GM12878 (cell line): Measurements from ENCODE around the gene ARHGEF6. TPM values are rescaled to one million over a fixed set of nuclear protein-coding genes. Genes with fewer than 3 reads are reported as not detected.

Source experiments
- ATAC-seq: fragments of 200-7000 bp; cut with Tn5 transposase; 3 replicates; pipeline ENCODE4 v1.9.1; 2020; ENCODE audit warnings: mild to moderate bottlenecking, moderate library complexity
- BruUV-seq: library from RNA; stranded (reverse); fragments of 400-500 nt; replicated peaks from 2 replicates; lab custom pipeline; 2021; lab: Mats Ljungman, UMichigan
- CTCF ChIA-PET: fragments of 300-600 bp; sonication (Branson Sonifier 250); formaldehyde crosslinking; extraction: SDS; loops from one replicate; lab custom pipeline; 2021; ENCODE audit warnings: inconsistent platforms; lab: Yijun Ruan, JAX
- POLR2A ChIA-PET: fragments of 350-600 bp; formaldehyde crosslinking; extraction: SDS; loops from one replicate; lab custom pipeline; 2021; ENCODE audit warnings: inconsistent platforms; lab: Charles Lee
- RAD21 ChIA-PET: fragments of 300-600 bp; sonication (Branson Sonifier 250); formaldehyde crosslinking; loops from one replicate; lab custom pipeline; 2023; ENCODE audit warnings: antibody characterized with exemption; ENCODE audit not compliant: unreplicated experiment; lab: Charles Lee
- SMC1A ChIA-PET: fragments of 300-600 bp; sonication (Branson Sonifier 250); formaldehyde crosslinking; loops from one replicate; lab custom pipeline; 2023; ENCODE audit not compliant: unreplicated experiment, uncharacterized antibody; lab: Charles Lee
- DNase-seq: peaks from one replicate; pipeline ENCODE4 v3.0.0-alpha.2; 2011; ENCODE audit warnings: low read depth, low spot score
- FAIRE-seq: peaks from 3 replicates; lab custom pipeline; 2011; peaks lifted over from hg19 to GRCh38; lab: Jason Lieb, UNC
- H2AFZ ChIP-seq: 2 replicates; pipeline ENCODE4 v1.6.0; 2011; ENCODE audit warnings: low read depth, low read length, control low read depth; ENCODE audit not compliant: control insufficient read depth
- H3K27ac ChIP-seq: 2 replicates; pipeline ENCODE4 v1.5.1; 2011; ENCODE audit warnings: control low read depth; ENCODE audit not compliant: control insufficient read depth, insufficient read depth
- H3K27me3 ChIP-seq, 2 experiments: replicated peaks in 1 of 2; 2 replicates each; pipeline versions ENCODE4 v1.6.0 to v1.6.1; 2011; ENCODE audit warnings: low read length in 1 of 2; ENCODE audit not compliant: control insufficient read depth in 2 of 2, insufficient read depth in 2 of 2
- H3K36me3 ChIP-seq, 2 experiments: 2 replicates each; pipeline ENCODE4 v1.5.1; 2011; ENCODE audit warnings: low read length in 1 of 2; ENCODE audit not compliant: control insufficient read depth in 2 of 2, insufficient read depth in 2 of 2
- H3K4me1 ChIP-seq: 2 replicates; pipeline ENCODE4 v1.6.1; 2011; ENCODE audit warnings: mild to moderate bottlenecking, low read length, moderate library complexity, mixed read lengths; ENCODE audit not compliant: control insufficient read depth, insufficient read depth
- H3K4me2 ChIP-seq: 2 replicates; pipeline ENCODE4 v1.6.0; 2011; ENCODE audit warnings: control low read depth; ENCODE audit not compliant: control insufficient read depth, insufficient read depth
- H3K4me3 ChIP-seq: fragments of 200-600 bp; sonication (generic); 2 replicates; pipeline ENCODE4 v1.5.1; 2016
- H3K79me2 ChIP-seq: 2 replicates; pipeline ENCODE4 v1.6.0; 2011; ENCODE audit warnings: low read length; ENCODE audit not compliant: control insufficient read depth, insufficient read depth
- H3K9ac ChIP-seq: 2 replicates; pipeline ENCODE4 v1.8.0; 2011; ENCODE audit warnings: low read length, control low read depth, mixed read lengths; ENCODE audit not compliant: control insufficient read depth, insufficient read depth
- H3K9me3 ChIP-seq: replicated peaks from 3 replicates; pipeline ENCODE4 v1.5.1; 2011; ENCODE audit warnings: mild to moderate bottlenecking, low read length; ENCODE audit not compliant: control insufficient read depth, insufficient read depth
- H4K20me1 ChIP-seq: 2 replicates; pipeline ENCODE4 v1.6.0; 2011; ENCODE audit not compliant: control insufficient read depth, insufficient read depth
- BHLHE40 ChIP-seq, 2 experiments: fragments of 450-650 bp in 1 of 2; IDR thresholded peaks; 2 replicates each; pipeline ENCODE4 v1.6.1; 2011 to 2017; ENCODE audit warnings: low read depth in 2 of 2, borderline replicate concordance in 1 of 2, improper control_type of control experiment in 1 of 2, low read length in 1 of 2, mild to moderate bottlenecking in 1 of 2
- IKZF2 ChIP-seq, 2 experiments: fragments of 450-650 bp; IDR thresholded peaks; 2 replicates each; pipeline ENCODE4 v1.6.1; 2017; ENCODE audit warnings: mild to moderate bottlenecking in 2 of 2, moderate library complexity in 2 of 2
- NFYA ChIP-seq: IDR thresholded peaks from 2 replicates; pipeline ENCODE4 v1.6.1; 2011; ENCODE audit warnings: low read depth, mild to moderate bottlenecking, low read length, improper control_type of control experiment, borderline replicate concordance
- RB1 ChIP-seq: fragments of 450-650 bp; formaldehyde crosslinking; IDR thresholded peaks from 2 replicates; pipeline ENCODE4 v1.6.1; 2017; ENCODE audit warnings: mild to moderate bottlenecking, borderline replicate concordance
- RUNX3 ChIP-seq: IDR thresholded peaks from 2 replicates; pipeline ENCODE4 v1.6.1; 2012; ENCODE audit warnings: low read length, inconsistent platforms
- STAT1 ChIP-seq: fragments of 450-650 bp; conservative IDR thresholded peaks from 2 replicates; pipeline ENCODE4 v1.6.1; 2014; ENCODE audit warnings: antibody characterized with exemption, mild to moderate bottlenecking
- TARDBP ChIP-seq: IDR thresholded peaks from 2 replicates; pipeline ENCODE4 v1.6.1; 2016; ENCODE audit warnings: borderline replicate concordance
- WGBS: methylation state at CpG from one replicate; pipeline ENCODE4 v1.1.6; 2016; ENCODE audit warnings: low lambda C conversion rate; ENCODE audit not compliant: insufficient replicate concordance, insufficient coverage; ENCODE audit errors: missing lambda C conversion rate; 5-methylcytosine and 5-hydroxymethylcytosine counted together
- in situ Hi-C: fragments of 300-500 bp; cut with MboI; formaldehyde crosslinking; loops from 9 replicates; pipeline ENCODE4 v1.14.3; 2018; ENCODE audit warnings: mixed read lengths
- intact Hi-C: fragments of 100-400 bp; cut with micrococcal nuclease; formaldehyde crosslinking; loops from one replicate; pipeline ENCODE4 v1.14.2; 2022; ENCODE audit not compliant: unreplicated experiment
- polyA plus RNA-seq, 11 experiments: library from polyadenylated mRNA; depleted of rRNA in 4 of 11; unstranded in 6 of 11; stranded (reverse) in 5 of 11; fragments of >200 nt; fragmentation: Nextera tagmentation in 4 of 11; fragmentation: Illumina TruSeq in 1 of 11; extraction: Ambion mirVana in 4 of 11; extraction: Trizol in 1 of 11; gene quantifications; 1 replicate in 1 of 11; 2 replicates in 10 of 11; pipeline versions ENCODE4 v1.2.1 to v1.2.3, GENCODE V29; 2011 to 2016; ENCODE audit warnings: inconsistent platforms in 2 of 11, missing spikeins in 2 of 11, low read depth in 1 of 11
- total RNA-seq, 4 experiments: library from RNA; depleted of rRNA in 3 of 4; stranded (reverse); fragments of >200 nt in 3 of 4; fragmentation: Illumina TruSeq in 1 of 4; extraction: Trizol in 1 of 4; gene quantifications; 2 replicates each; pipeline versions ENCODE4 v1.2.1 to v1.2.3, GENCODE V29; 2013 to 2021
- TF ChIP-seq, protein P1 (sequence below): IDR thresholded peaks from 2 replicates; pipeline ENCODE4 v1.6.1; 2011; ENCODE audit warnings: borderline replicate concordance, low read depth, mild to moderate bottlenecking, moderate library complexity, low read length; ENCODE audit not compliant: insufficient read depth, poor library complexity, severe bottlenecking
- TF ChIP-seq, protein P2 (sequence below): IDR thresholded peaks from 2 replicates; pipeline ENCODE4 v1.6.1; 2012; ENCODE audit warnings: low read length, inconsistent platforms

The ARHGEF6 gene
- total and polyA plus RNA-seq, 10 of the 15 experiments (the other 5 are each of a cell fraction or from before 2014, with no cell fraction given), result 5.4 to 29.7 (median 18.0) TPM

DNA sequence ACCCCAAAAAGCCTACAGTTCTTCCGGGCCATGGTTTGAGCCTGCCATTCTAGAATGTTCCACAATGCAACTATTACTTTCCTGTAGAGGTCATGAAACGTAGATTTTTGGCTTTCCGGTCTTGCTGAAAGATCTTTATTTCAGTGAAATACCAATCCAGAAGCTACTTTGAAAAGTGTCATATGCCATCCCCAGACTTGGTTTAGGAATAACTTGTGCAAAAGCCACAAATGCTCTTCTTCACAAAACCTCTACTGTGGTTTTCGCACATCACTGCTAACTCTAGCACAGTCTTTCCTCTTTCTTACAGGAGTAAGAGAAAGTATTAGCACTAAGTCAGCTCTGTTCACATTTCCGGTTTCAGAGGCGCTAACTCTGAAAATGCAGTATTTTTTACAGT is 145.5 kb downstream of the ARHGEF6 start:
- Histone ChIP-seq H3K79me2 (no peaks in the 10 kb centered on the region), H3K9me3 (no peaks in the 10 kb centered on the region), H3K9ac (no peak overlapping the region), H2AFZ (no peak overlapping the region), H4K20me1 (no peaks in the 10 kb centered on the region), H3K27me3 (no peaks in the 10 kb centered on the region), H3K4me1 (peaks cover 8% of the 10 kb centered on the region), H3K4me2 (peak overlapping the region; percentile 11; the same call in 1 of the 2 replicates), H3K36me3 (no peaks in the 10 kb centered on the region), H3K27ac (no peak overlapping the region), H3K4me3 (no peak overlapping the region)
- no TSS peak for BruUV-seq
- in situ Hi-C loops, result no loop called here
- FAIRE-seq (peak; percentile 84), DNase-seq (peak; percentile 51), ATAC-seq (peak; percentile 80)
- ChIA-PET SMC1A (interaction anchor here (0.9 to 1.7 kb wide), 5 partner anchors 9 to 62 kb away, joined by 3 to 10 read pairs (median 5); no protein-coding TSS in a partner anchor), CTCF (interaction anchor here (1.0 to 1.8 kb wide), 8 partner anchors 8 to 290 kb away, joined by 3 to 4 read pairs (median 3); no protein-coding TSS in a partner anchor), POLR2A (interaction anchor here (1.4 kb wide), 1 partner anchor 12 kb away, joined by 3 read pairs; no protein-coding TSS in a partner anchor), RAD21 (interaction anchor here (0.9 to 1.6 kb wide), 3 partner anchors 9 to 44 kb away, joined by 3 to 8 read pairs (median 5); no protein-coding TSS in a partner anchor)
- intact Hi-C loops, result no loop called here
- WGBS, result 23% methylated on average over 6 of the region's 6 CpGs
- TF ChIP-seq IKZF2 (IDR thresholded peaks at IDR 0.05), result peak; percentile 21 to 45; a peak in 2 of 4 replicates
- TF ChIP-seq, protein P1, sequence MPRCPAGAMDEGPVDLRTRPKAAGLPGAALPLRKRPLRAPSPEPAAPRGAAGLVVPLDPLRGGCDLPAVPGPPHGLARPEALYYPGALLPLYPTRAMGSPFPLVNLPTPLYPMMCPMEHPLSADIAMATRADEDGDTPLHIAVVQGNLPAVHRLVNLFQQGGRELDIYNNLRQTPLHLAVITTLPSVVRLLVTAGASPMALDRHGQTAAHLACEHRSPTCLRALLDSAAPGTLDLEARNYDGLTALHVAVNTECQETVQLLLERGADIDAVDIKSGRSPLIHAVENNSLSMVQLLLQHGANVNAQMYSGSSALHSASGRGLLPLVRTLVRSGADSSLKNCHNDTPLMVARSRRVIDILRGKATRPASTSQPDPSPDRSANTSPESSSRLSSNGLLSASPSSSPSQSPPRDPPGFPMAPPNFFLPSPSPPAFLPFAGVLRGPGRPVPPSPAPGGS, result no peak
- peak; percentile 74 for TF ChIP-seq RUNX3
- TF ChIP-seq NFYA, result no peak
- TF ChIP-seq, all 136 proteins: peak for 2

DNA sequence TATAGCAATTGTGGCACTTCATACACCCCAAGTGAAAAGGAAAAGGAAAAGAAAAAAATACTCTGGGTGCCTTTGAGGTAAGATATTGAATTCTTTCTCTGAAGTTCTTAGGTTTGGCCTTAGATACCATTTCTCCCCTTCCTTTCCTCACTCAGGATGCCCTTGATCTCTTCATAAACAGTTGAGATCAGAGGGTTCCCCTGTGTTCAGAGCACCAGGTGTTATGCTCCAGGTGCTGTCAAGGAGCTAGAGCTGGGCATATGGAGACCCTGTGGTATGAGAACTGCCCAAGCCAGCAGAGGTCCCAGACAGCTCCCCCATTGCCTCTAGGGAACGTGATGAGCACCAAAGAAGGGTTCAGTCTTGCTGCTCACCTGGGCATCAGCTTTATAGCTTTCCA is 149.9 kb downstream of the ARHGEF6 start:
- in situ Hi-C loops, result no loop called here

More for the DNA sequence above, 149.9 kb downstream of the ARHGEF6 start:
- intact Hi-C loops, result no loop called here
- ChIA-PET POLR2A (no interaction called here), CTCF (interaction anchor here (1.0 kb wide), 1 partner anchor 12 kb away, joined by 3 read pairs; no protein-coding TSS in a partner anchor), SMC1A (no interaction called here), RAD21 (no interaction called here)
- WGBS, result 0% methylated on average over 1 of the region's 1 CpG
- Histone ChIP-seq H3K9ac (no peak overlapping the region), H2AFZ (no peak overlapping the region), H3K9me3 (no peaks in the 10 kb centered on the region), H3K27me3 (no peaks in the 10 kb centered on the region), H3K4me3 (no peak overlapping the region), H4K20me1 (no peaks in the 10 kb centered on the region), H3K4me2 (no peak overlapping the region), H3K36me3 (no peaks in the 10 kb centered on the region), H3K79me2 (no peaks in the 10 kb centered on the region), H3K4me1 (peaks cover 18% of the 10 kb centered on the region), H3K27ac (no peak overlapping the region)
- FAIRE-seq, result no peak
- no peak for DNase-seq
- BruUV-seq, result no TSS peak
- TF ChIP-seq RB1 (no peak), BHLHE40 (IDR thresholded peaks at IDR 0.05; ENCODE audit: borderline replicate concordance in 1 of 2, low read depth in 2 of 2, low read length in 1 of 2) (no peak), STAT1 (no peak), TARDBP (no peak)
- TF ChIP-seq, protein P2, sequence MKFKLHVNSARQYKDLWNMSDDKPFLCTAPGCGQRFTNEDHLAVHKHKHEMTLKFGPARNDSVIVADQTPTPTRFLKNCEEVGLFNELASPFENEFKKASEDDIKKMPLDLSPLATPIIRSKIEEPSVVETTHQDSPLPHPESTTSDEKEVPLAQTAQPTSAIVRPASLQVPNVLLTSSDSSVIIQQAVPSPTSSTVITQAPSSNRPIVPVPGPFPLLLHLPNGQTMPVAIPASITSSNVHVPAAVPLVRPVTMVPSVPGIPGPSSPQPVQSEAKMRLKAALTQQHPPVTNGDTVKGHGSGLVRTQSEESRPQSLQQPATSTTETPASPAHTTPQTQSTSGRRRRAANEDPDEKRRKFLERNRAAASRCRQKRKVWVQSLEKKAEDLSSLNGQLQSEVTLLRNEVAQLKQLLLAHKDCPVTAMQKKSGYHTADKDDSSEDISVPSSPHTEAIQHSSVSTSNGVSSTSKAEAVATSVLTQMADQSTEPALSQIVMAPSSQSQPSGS, result no peak
- no peak for ATAC-seq
